ENCODE results near the gene GSTA1.
"Not testable (repeated sequence)": the region's sequence is repeated elsewhere in the genome, so short reads cannot be mapped to it uniquely, and the experiment has no call there.

GRCh38 chr6:52825270-52825793 lies 21.7 kb upstream of the GSTA1 start:
- TF ChIP-seq YY1 (IDR thresholded peaks at IDR 0.05; ENCODE audit: insufficient read depth, insufficient read length); SUZ12 (IDR thresholded peaks at IDR 0.05; ENCODE audit: extremely low read depth, insufficient read depth, insufficient read length); ZNF274 (IDR thresholded peaks at IDR 0.05; ENCODE audit: low read depth, low read length): not testable (repeated sequence)

Data from NT2/D1 (cell line).